ENCODE measurements around the gene ARRDC2. TPM values are rescaled to one million over a fixed set of nuclear protein-coding genes. Genes with fewer than 3 reads are reported as not detected.
A peak's percentile ranks its signal among the peaks of the same experiment; 100 is the strongest.

Gene ARRDC2
- total and polyA plus RNA-seq, 2 donors (not counting 1 experiment from before 2014, with no cell fraction given): 131 to 639 TPM

- Mint-ChIP-seq H3K4me3 (peak overlapping the region; percentile 95), H3K27me3 (no peaks in the 10 kb centered on the region), H3K4me1 (peaks cover 32% of the 10 kb centered on the region), H3K27ac (peak overlapping the region; percentile 98), H3K9me3 (ENCODE audit: insufficient read depth) (no peaks in the 10 kb centered on the region)
- Histone ChIP-seq H3K4me3 (ENCODE audit: control extremely low read depth in 1 of 5, extremely low read depth in 1 of 5, insufficient read depth in 1 of 5, low read depth in 2 of 5, low read length in 4 of 5) (peak overlapping the region; percentile 66 to 94 (median 89)), H3K4me2 (replicated peaks; ENCODE audit: low read depth, low read length, poor library complexity, severe bottlenecking) (peak overlapping the region; percentile 96), H3K9ac (ENCODE audit: low read length) (peak overlapping the region; percentile 89), H3K9me3 (ENCODE audit: control extremely low read depth in 1 of 3, control insufficient read depth in 2 of 3, insufficient read depth in 1 of 3, low read length in 2 of 3) (peaks cover 0 to under 1% (median 0%) of the 10 kb centered on the region in 3 donors), H2AFZ (ENCODE audit: insufficient read depth, low read depth, low read length, poor library complexity, severe bottlenecking) (peak overlapping the region; percentile 56), H3K79me2 (ENCODE audit: control insufficient read depth, insufficient read depth, low read length) (peaks cover 21% of the 10 kb centered on the region), H3K27me3 (replicated peaks in 1 of 4; ENCODE audit: control extremely low read depth in 1 of 4, control insufficient read depth in 3 of 4, insufficient read depth in 4 of 4, low read length in 3 of 4) (no peaks in the 10 kb centered on the region), H4K20me1 (ENCODE audit: control insufficient read depth, insufficient read depth, low read length, poor library complexity, severe bottlenecking) (peaks cover 7% of the 10 kb centered on the region), H3K36me3 (replicated peaks in 1 of 2; ENCODE audit: control extremely low read depth in 1 of 2, control insufficient read depth in 1 of 2, extremely low read depth in 1 of 2, insufficient read depth in 2 of 2, low read length in 1 of 2) (peaks cover 0 to 5% of the 10 kb centered on the region in 2 experiments), H3K27ac (ENCODE audit: low read length in 2 of 2) (peak overlapping the region; percentile 97 to 99), H3K4me1 (ENCODE audit: control insufficient read depth in 2 of 2, insufficient read depth in 2 of 2, low read length in 2 of 2) (peaks cover 22 to 39% of the 10 kb centered on the region in 2 donors)
- ChIA-PET POLR2A (interaction anchor here (0.5 to 2.2 kb wide), 23 partner anchors 9 to 416 kb away, joined by 3 to 14 read pairs (median 5); partner anchors contain the start of genes CCDC124, JUND, RAB3A and RPL18A), CTCF (interaction anchor here (0.6 to 23.7 kb wide), 11 partner anchors 21 to 251 kb away, joined by 3 to 346 read pairs (median 5); partner anchors contain the start of genes CCDC124 and RPL18A)
- intact Hi-C loops (cut with micrococcal nuclease): loop anchor here (1.0 to 2.0 kb wide), 4 partner anchors 68 to 250 kb away; partner anchors contain the start of genes CCDC124 and FCHO1
- peak; percentile 86 for ATAC-seq (ENCODE audit: low read depth)
- WGBS (ENCODE audit: insufficient coverage): under 1% methylated on average over 103 of the region's 105 CpGs
- DNase-seq: peak; percentile 99
- TF ChIP-seq EZH2 (IDR thresholded peaks at IDR 0.05; ENCODE audit: borderline replicate concordance, insufficient read depth, low read depth, low read length, poor library complexity, severe bottlenecking) (no peak), CTCF (IDR thresholded peaks at IDR 0.05) (no peak)
Measured at GRCh38 chr19:18000915-18001776, 6.8 kb upstream of the ARRDC2 start.

All from B cell (primary cell).